Liver (tissue), 9 donors: Measurements from ENCODE around the gene ERMARD. TPM values are rescaled to one million over a fixed set of nuclear protein-coding genes. Genes with fewer than 3 reads are reported as not detected.

Source experiments
- DNase-seq: peaks from one replicate; pipeline ENCODE4 v3.0.0-alpha.2; 2017; ENCODE audit warnings: low spot score
- H3K27ac ChIP-seq, 2 donors: one replicate each; pipeline ENCODE4 v1.7.0; 2013; ENCODE audit warnings: inconsistent platforms in 2 of 2, low read length in 2 of 2, control low read depth in 1 of 2, low read depth in 1 of 2, mild to moderate bottlenecking in 1 of 2
- H3K27me3 ChIP-seq, 4 donors: one replicate each; pipeline versions ENCODE4 v1.6.1 to v1.7.0; 2013; ENCODE audit warnings: low read length in 3 of 4, inconsistent platforms in 1 of 4, mild to moderate bottlenecking in 1 of 4, moderate library complexity in 1 of 4; ENCODE audit not compliant: control insufficient read depth in 4 of 4, insufficient read depth in 4 of 4
- H3K36me3 ChIP-seq, 4 donors: one replicate each; pipeline versions ENCODE4 v1.6.1 to v1.7.0; 2013; ENCODE audit warnings: low read length in 3 of 4, mild to moderate bottlenecking in 3 of 4, low read depth in 1 of 4, moderate library complexity in 1 of 4; ENCODE audit not compliant: control insufficient read depth in 4 of 4, insufficient read depth in 3 of 4
- H3K4me1 ChIP-seq, 4 donors: one replicate each; pipeline versions ENCODE4 v1.6.1 to v1.7.0; 2013; ENCODE audit warnings: low read length in 3 of 4, mild to moderate bottlenecking in 3 of 4, moderate library complexity in 1 of 4; ENCODE audit not compliant: control insufficient read depth in 4 of 4, insufficient read depth in 4 of 4
- H3K4me3 ChIP-seq, 3 donors: one replicate each; pipeline versions ENCODE4 v1.6.1 to v1.7.0; 2013; ENCODE audit warnings: low read length in 3 of 3, control low read depth in 1 of 3, low read depth in 1 of 3, mild to moderate bottlenecking in 1 of 3
- H3K9ac ChIP-seq, 2 donors: one replicate each; pipeline ENCODE4 v1.7.0; 2013; ENCODE audit warnings: low read length in 2 of 2, mild to moderate bottlenecking in 2 of 2, moderate library complexity in 2 of 2, control low read depth in 1 of 2, low read depth in 1 of 2
- H3K9me3 ChIP-seq, 4 donors: one replicate each; pipeline versions ENCODE4 v1.6.1 to v1.7.0; 2013; ENCODE audit warnings: low read length in 3 of 4; ENCODE audit not compliant: control insufficient read depth in 4 of 4
- FOXA1 ChIP-seq: IDR thresholded peaks from 2 replicates; pipeline ENCODE4 v1.6.1; 2016; ENCODE audit warnings: antibody characterized with exemption
- GABPA ChIP-seq, 2 donors: IDR thresholded peaks in 1 of 2; conservative IDR thresholded peaks in 1 of 2; 2 replicates each; pipeline ENCODE4 v1.6.1; 2016; ENCODE audit warnings: antibody characterized with exemption in 2 of 2, mild to moderate bottlenecking in 1 of 2, moderate library complexity in 1 of 2
- HNF4A ChIP-seq, 2 donors: conservative IDR thresholded peaks; 2 replicates each; pipeline ENCODE4 v1.6.1; 2016; ENCODE audit warnings: antibody characterized with exemption in 2 of 2, mild to moderate bottlenecking in 2 of 2
- HNF4G ChIP-seq: IDR thresholded peaks from 2 replicates; pipeline ENCODE4 v1.6.1; 2016; ENCODE audit warnings: antibody characterized with exemption
- JUND ChIP-seq, 2 donors: IDR thresholded peaks; 2 replicates each; pipeline ENCODE4 v1.6.1; 2016; ENCODE audit warnings: antibody characterized with exemption in 2 of 2
- NR2F2 ChIP-seq: IDR thresholded peaks from 2 replicates; pipeline ENCODE4 v1.6.1; 2016; ENCODE audit warnings: antibody characterized with exemption
- RAD21 ChIP-seq, 2 donors: IDR thresholded peaks; 2 replicates each; pipeline ENCODE4 v1.6.1; 2016; ENCODE audit warnings: antibody characterized with exemption in 2 of 2, mild to moderate bottlenecking in 2 of 2
- RXRA ChIP-seq, 2 donors: IDR thresholded peaks; 2 replicates each; pipeline ENCODE4 v1.6.1; 2017 to 2018; ENCODE audit warnings: antibody characterized with exemption in 2 of 2, mild to moderate bottlenecking in 1 of 2
- SP1 ChIP-seq: IDR thresholded peaks from 2 replicates; pipeline ENCODE4 v1.6.1; 2018; ENCODE audit warnings: antibody characterized with exemption, mild to moderate bottlenecking
- TAF1 ChIP-seq: conservative IDR thresholded peaks from 2 replicates; pipeline ENCODE4 v1.6.1; 2016; ENCODE audit warnings: antibody characterized with exemption, mild to moderate bottlenecking
- YY1 ChIP-seq: IDR thresholded peaks from 2 replicates; pipeline ENCODE4 v1.6.1; 2016; ENCODE audit warnings: antibody characterized with exemption, mild to moderate bottlenecking
- WGBS: extraction: QIAGEN DNeasy Blood & Tissue Kit; methylation state at CpG from one replicate; pipeline ENCODE4 v1.1.7; 2013; 5-methylcytosine and 5-hydroxymethylcytosine counted together
- polyA plus RNA-seq, 2 donors: library from polyadenylated mRNA; stranded (reverse) in 1 of 2; unstranded in 1 of 2; fragments of 200-250 nt in 1 of 2; fragments of >200 nt in 1 of 2; fragmentation: Nextera tagmentation in 1 of 2; extraction: Ambion mirVana in 1 of 2; gene quantifications; one replicate each; pipeline versions ENCODE4 v1.2.1 to v1.2.3, GENCODE V29; 2013 to 2015
- total RNA-seq, 2 donors: library from RNA; depleted of rRNA; stranded (reverse); fragments of >200 nt; gene quantifications; one replicate each; pipeline ENCODE4 v1.2.3, GENCODE V29; 2014
- TF ChIP-seq, protein P1 (sequence below): IDR thresholded peaks from 2 replicates; pipeline ENCODE4 v1.6.1; 2016; ENCODE audit warnings: antibody characterized with exemption
- TF ChIP-seq, protein P2 (sequence below): IDR thresholded peaks from 2 replicates; pipeline ENCODE4 v1.6.1; 2016; ENCODE audit warnings: antibody characterized with exemption, mild to moderate bottlenecking
- TF ChIP-seq, protein P3 (sequence below): IDR thresholded peaks from 2 replicates; pipeline ENCODE4 v1.6.1; 2016; ENCODE audit warnings: antibody characterized with exemption
- TF ChIP-seq, protein P4 (sequence below): IDR thresholded peaks from 2 replicates; pipeline ENCODE4 v1.6.1; 2016; ENCODE audit warnings: antibody characterized with exemption
- donor health status: healthy.
- donor health status: healthy.
- donor health status: healthy.
- donor health status: healthy.
- donor health status: healthy.

The ERMARD gene
- total and polyA plus RNA-seq, 4 donors, result 10.1 to 20.7 (median 14.0) TPM

DNA sequence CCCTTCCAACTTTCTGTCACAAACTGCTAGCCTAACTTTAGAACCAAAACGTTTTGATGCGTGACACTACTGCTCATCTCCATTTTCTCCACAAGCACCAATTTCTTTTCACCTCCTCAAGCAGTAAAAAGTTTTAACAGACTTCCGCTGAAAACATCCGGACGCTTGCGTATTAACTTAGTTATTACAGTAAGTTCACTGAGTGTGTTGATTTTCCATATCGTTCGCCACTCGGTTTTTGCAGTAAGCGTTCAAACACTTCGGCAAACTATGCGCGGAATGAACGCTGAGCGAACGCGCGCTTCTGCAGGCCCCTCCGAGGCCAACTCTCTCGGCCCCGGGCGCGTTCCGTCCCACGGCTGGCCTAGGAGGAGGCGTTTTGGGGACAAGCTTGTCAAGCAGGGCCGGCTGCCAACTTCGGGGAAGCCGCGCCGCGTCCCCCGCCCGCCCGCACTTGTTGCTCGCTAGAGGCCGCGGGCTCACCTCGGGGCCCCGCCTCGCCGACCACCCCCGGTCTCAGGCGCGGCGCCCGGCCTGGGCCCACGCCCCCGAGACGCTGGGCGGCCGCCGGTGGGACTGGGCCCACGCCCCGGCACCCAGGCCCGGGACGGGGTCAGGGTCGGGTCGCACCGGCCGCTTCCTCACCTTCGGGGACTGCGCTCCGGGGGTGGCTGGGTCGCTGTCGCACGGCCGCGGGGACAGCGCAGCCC is 28.1 kb upstream of the ERMARD start:
- TF ChIP-seq GABPA (IDR thresholded peaks at IDR 0.05 in 1 of 2, conservative IDR thresholded peaks at IDR 0.05 in 1 of 2) (peak in 1 of 2 donors; percentile 46), YY1 (peak; percentile 50), TAF1 (no peak), RAD21 (IDR thresholded peaks at IDR 0.05) (peak in 1 of 2 donors; percentile 36), RXRA (IDR thresholded peaks at IDR 0.05) (peak in 1 of 2 donors; percentile 30)
- TF ChIP-seq, protein P1, sequence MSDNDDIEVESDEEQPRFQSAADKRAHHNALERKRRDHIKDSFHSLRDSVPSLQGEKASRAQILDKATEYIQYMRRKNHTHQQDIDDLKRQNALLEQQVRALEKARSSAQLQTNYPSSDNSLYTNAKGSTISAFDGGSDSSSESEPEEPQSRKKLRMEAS, result no peak
- TF ChIP-seq, protein P2, sequence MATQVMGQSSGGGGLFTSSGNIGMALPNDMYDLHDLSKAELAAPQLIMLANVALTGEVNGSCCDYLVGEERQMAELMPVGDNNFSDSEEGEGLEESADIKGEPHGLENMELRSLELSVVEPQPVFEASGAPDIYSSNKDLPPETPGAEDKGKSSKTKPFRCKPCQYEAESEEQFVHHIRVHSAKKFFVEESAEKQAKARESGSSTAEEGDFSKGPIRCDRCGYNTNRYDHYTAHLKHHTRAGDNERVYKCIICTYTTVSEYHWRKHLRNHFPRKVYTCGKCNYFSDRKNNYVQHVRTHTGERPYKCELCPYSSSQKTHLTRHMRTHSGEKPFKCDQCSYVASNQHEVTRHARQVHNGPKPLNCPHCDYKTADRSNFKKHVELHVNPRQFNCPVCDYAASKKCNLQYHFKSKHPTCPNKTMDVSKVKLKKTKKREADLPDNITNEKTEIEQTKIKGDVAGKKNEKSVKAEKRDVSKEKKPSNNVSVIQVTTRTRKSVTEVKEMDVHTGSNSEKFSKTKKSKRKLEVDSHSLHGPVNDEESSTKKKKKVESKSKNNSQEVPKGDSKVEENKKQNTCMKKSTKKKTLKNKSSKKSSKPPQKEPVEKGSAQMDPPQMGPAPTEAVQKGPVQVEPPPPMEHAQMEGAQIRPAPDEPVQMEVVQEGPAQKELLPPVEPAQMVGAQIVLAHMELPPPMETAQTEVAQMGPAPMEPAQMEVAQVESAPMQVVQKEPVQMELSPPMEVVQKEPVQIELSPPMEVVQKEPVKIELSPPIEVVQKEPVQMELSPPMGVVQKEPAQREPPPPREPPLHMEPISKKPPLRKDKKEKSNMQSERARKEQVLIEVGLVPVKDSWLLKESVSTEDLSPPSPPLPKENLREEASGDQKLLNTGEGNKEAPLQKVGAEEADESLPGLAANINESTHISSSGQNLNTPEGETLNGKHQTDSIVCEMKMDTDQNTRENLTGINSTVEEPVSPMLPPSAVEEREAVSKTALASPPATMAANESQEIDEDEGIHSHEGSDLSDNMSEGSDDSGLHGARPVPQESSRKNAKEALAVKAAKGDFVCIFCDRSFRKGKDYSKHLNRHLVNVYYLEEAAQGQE, result no peak
- H3K9ac ChIP-seq, result peak overlapping the region; percentile 81 to 97
- H3K4me1 ChIP-seq, result peaks cover 2 to 22% (median 15%) of the 10 kb centered on the region in 4 donors
- peak overlapping the region; percentile 91 to 98 (median 95) for H3K4me3 ChIP-seq
- H3K27ac ChIP-seq, result peak overlapping the region; percentile 92 to 95
- H3K36me3 ChIP-seq, result no peaks in the 10 kb centered on the region
- H3K9me3 ChIP-seq, result no peaks in the 10 kb centered on the region
- under 1% methylated on average over 70 of the region's 70 CpGs for WGBS
- no peaks in the 10 kb centered on the region for H3K27me3 ChIP-seq
- peak; percentile 78 for DNase-seq

DNA sequence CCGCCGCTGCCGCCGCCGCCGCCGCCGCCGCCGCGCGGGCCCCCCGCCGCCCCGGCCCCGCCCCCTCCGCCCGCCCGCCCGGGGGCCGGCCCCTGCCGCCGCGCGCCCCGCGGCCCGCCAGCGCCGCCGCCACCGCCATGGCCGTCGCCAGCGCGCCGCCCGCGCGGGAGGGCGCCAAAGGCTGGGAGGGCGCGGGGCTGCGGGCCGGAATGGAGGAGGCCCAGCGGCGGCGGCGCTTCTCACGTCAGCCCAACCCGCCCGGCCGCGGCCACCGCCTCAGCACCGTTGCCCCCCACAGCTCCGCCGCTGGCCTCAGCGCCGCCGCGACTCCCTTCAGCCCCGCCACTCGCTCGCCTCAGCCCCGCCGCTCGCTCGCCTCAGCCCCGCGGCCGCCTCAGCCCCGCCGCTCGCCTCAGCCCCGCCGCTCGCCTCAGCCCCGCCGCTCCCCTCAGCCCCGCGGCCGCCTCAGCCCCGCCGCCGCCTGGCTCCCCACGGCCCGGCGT is 27.4 kb upstream of the ERMARD start:
- Histone ChIP-seq H3K27me3 (no peaks in the 10 kb centered on the region), H3K4me1 (peaks cover 2 to 22% (median 15%) of the 10 kb centered on the region in 4 donors), H3K9me3 (no peaks in the 10 kb centered on the region), H3K4me3 (peak overlapping the region in 1 of 3 donors; percentile 98), H3K27ac (peak overlapping the region; percentile 77 to 89), H3K36me3 (no peaks in the 10 kb centered on the region), H3K9ac (no peak overlapping the region)
- DNase-seq, result no peak
- TF ChIP-seq SP1 (no peak), HNF4A (conservative IDR thresholded peaks at IDR 0.05) (no peak), RAD21 (IDR thresholded peaks at IDR 0.05) (no peak), FOXA1 (no peak), NR2F2 (no peak), YY1 (no peak), HNF4G (no peak), JUND (IDR thresholded peaks at IDR 0.05) (no peak)
- TF ChIP-seq, protein P1, result no peak
- TF ChIP-seq, protein P2, result no peak
- TF ChIP-seq, protein P3, sequence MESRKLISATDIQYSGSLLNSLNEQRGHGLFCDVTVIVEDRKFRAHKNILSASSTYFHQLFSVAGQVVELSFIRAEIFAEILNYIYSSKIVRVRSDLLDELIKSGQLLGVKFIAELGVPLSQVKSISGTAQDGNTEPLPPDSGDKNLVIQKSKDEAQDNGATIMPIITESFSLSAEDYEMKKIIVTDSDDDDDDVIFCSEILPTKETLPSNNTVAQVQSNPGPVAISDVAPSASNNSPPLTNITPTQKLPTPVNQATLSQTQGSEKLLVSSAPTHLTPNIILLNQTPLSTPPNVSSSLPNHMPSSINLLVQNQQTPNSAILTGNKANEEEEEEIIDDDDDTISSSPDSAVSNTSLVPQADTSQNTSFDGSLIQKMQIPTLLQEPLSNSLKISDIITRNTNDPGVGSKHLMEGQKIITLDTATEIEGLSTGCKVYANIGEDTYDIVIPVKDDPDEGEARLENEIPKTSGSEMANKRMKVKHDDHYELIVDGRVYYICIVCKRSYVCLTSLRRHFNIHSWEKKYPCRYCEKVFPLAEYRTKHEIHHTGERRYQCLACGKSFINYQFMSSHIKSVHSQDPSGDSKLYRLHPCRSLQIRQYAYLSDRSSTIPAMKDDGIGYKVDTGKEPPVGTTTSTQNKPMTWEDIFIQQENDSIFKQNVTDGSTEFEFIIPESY, result no peak
- TF ChIP-seq, protein P4, sequence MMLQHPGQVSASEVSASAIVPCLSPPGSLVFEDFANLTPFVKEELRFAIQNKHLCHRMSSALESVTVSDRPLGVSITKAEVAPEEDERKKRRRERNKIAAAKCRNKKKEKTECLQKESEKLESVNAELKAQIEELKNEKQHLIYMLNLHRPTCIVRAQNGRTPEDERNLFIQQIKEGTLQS, result no peak
- under 1% methylated on average over 89 of the region's 89 CpGs for WGBS
